ENCODE data around the gene COG5. TPM values are rescaled to one million over a fixed set of nuclear protein-coding genes. Genes with fewer than 3 reads are reported as not detected.

The COG5 gene
- total RNA-seq, 4 donors from 2014 or later, result 34.8 to 74.1 (median 41.2) TPM

DNA sequence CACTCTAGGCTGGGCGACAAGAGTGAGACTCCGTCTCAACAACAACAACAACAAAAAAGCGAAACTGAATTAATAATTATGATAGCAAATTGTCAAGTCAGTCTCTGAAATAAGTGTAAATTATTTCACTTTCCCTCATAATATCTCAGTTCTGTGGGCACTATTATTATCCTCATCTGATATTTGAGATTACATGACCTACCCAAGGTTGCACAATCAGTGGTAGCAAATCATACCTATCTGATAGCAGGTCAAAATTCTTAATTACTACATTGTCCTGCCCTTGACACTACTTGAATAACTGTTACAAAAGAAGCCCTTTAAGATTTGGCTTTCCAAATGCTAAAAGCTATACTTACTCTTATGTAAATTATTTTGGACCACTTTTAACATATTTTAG lies 209.1 kb downstream of the COG5 start:
- no peak for DNase-seq (ENCODE audit: low spot score)
- TF ChIP-seq, protein P1, sequence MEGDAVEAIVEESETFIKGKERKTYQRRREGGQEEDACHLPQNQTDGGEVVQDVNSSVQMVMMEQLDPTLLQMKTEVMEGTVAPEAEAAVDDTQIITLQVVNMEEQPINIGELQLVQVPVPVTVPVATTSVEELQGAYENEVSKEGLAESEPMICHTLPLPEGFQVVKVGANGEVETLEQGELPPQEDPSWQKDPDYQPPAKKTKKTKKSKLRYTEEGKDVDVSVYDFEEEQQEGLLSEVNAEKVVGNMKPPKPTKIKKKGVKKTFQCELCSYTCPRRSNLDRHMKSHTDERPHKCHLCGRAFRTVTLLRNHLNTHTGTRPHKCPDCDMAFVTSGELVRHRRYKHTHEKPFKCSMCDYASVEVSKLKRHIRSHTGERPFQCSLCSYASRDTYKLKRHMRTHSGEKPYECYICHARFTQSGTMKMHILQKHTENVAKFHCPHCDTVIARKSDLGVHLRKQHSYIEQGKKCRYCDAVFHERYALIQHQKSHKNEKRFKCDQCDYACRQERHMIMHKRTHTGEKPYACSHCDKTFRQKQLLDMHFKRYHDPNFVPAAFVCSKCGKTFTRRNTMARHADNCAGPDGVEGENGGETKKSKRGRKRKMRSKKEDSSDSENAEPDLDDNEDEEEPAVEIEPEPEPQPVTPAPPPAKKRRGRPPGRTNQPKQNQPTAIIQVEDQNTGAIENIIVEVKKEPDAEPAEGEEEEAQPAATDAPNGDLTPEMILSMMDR (IDR thresholded peaks at IDR 0.05), result no peak
- no peak for ATAC-seq (ENCODE audit: low FRiP score)

DNA sequence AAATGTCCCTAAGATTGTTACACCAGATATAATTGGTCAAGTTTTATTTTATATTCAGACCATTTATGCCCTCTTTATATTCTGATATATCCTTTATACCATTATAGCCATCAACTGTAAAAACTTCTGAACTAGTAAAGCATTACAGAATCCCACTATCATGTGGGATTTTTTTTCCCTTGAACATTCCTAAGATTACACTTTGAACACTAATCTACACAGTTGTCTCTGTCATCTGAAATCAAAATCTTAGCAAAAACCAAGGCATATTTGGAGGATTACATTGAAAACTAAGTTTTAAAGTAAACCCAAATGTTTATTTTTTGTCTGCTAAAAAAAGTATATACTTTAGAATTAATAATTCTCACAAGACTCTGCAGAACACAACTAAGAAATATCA lies 210.0 kb downstream of the COG5 start:
- DNase-seq (ENCODE audit: low spot score) (no peak), ATAC-seq (ENCODE audit: low FRiP score) (no peak)

DNA sequence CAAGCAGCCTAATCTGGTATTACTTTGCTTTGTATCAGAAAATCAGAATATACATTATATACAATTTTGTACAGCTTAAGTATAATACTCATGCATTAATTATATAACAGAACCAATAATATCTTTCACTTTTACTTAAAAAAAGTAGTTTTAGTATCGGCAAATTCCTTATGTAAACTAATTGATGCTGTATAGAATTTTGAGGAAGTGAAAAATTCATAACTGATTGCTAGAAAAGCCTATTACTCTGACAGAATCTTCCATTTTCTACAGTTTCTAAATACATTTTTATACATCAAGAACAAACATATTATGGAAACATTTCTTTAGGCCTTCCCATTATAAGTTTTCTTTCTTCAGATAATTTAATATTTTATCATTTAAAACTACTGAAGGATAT lies 217.8 kb downstream of the COG5 start:
- no peak for DNase-seq (ENCODE audit: low spot score)
- ATAC-seq (ENCODE audit: low FRiP score), result no peak
- TF ChIP-seq, protein P1 (IDR thresholded peaks at IDR 0.05), result no peak

More for the DNA sequence above, 210.0 kb downstream of the COG5 start:
- TF ChIP-seq, protein P1 (IDR thresholded peaks at IDR 0.05), result no peak

DNA sequence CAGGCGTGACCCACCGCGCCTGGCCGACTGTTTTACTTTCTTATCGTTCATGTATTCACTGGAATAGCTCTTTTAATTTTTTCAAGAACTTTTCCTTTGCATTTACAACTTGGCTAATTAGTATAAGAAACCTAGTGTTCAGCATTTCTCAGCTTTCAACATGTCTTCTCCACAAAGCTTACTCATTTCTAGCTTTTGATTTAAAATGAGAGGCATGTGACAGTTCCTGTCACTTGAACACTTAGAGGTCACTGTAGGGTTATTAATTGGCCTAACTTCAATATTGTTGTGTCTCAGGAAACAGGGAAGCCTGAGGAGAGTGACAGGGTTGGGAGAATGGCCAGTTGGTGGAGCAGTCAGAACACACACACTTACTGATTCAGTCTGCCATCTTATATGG lies 218.9 kb downstream of the COG5 start:
- DNase-seq (ENCODE audit: low spot score) (no peak), ATAC-seq (ENCODE audit: low FRiP score) (no peak)
- TF ChIP-seq, protein P1 (IDR thresholded peaks at IDR 0.05), result no peak

DNA sequence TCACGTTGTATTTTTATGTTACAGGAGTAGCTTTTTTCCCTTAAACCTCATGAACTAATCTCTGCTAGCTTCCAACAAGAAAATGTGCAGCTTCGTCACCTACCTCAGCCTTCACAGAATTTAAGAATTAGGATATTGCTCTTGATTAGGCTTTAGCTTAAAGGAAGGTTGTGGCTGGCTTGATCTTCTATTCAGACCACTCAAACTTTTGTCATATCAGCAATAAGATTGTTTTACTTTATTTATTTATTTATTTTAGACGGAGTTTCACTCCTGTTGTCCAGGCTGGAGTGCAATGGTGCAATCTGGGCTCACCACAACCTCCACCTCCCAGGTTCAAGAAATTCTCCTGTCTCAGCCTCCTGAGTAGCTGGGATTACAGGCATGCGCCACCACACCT lies 219.4 kb downstream of the COG5 start:
- TF ChIP-seq, protein P1 (IDR thresholded peaks at IDR 0.05), result no peak
- DNase-seq (ENCODE audit: low spot score), result no peak
- no peak for ATAC-seq (ENCODE audit: low FRiP score)

DNA sequence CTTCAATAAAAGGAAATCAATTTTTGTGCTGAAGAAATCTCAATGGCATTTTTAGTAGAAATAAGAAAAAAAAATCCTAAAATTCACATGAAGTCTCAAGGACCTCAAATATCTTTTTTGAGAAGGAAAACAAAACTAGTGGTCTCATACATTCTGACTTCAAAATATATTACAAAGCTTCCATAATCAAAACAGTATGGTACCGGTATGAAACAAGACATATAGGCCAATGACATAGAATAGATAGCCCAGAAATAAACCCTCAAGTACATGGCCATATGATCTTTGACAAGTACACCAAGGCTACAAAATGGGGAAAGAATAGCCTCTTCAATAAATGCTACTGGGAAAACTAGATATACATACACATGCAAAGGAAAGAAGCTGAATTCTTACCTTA lies 225.6 kb downstream of the COG5 start:
- ATAC-seq (ENCODE audit: low FRiP score) (no peak), DNase-seq (ENCODE audit: low spot score) (no peak)
- TF ChIP-seq, protein P1 (IDR thresholded peaks at IDR 0.05), result no peak

DNA sequence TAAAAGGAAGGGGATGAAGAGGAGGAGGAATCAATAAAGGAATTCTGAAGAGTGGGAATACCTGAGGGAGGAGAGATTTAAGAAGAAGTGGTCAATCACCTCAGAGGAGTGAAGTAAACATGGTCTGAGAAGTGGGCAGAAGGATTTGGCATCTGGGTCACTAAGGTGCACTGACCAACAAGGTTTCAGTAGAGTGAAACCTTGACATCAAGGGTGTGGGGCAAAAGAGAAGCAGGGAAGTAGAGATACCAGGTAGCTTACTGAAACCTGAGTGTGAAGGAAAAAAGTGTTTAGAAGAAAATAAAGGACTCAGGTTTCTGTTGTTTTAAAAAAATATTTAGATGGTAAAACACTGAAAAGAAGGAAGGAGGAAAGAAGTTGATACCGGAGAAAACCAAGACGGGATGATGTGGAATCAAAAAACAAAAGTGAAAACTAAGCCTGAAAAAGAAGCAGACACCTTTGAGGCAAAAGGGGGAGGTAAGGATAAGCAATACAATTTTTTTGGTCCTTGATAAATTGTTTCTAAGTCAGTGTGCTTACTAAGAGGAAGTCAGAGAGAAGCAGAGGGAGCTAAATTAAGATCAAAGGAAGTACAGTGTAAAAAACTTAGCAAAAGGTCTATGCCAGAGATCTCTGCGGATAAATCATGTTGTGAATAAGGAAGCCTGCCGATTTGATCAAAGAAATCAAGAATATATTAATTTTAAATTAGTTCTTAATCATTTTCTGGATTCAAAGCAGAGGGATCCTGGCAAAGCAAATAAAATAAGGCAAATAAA lies 231.0 kb downstream of the COG5 start:
- TF ChIP-seq, protein P1 (IDR thresholded peaks at IDR 0.05), result no peak
- ATAC-seq (ENCODE audit: low FRiP score) (no peak), DNase-seq (ENCODE audit: low spot score) (no peak)
